Prostate gland (tissue), 2 donors: ENCODE results near the gene CENPL. TPM values are rescaled to one million over a fixed set of nuclear protein-coding genes. Genes with fewer than 3 reads are reported as not detected.

Experiments used
- DNase-seq: peaks from one replicate; pipeline ENCODE4 v3.0.0-alpha.2; 2019; ENCODE audit warnings: low spot score
- H3K27ac ChIP-seq, 2 donors: fragments of 200-600 bp; sonication (generic); 2 replicates each; pipeline ENCODE4 v1.5.1; 2017 to 2019
- H3K27me3 ChIP-seq: fragments of 200-600 bp; sonication (generic); replicated peaks from 2 replicates; pipeline ENCODE4 v1.5.1; 2019; ENCODE audit not compliant: insufficient read depth
- H3K36me3 ChIP-seq, 2 donors: fragments of 200-600 bp; sonication (generic); 1 replicate in 1 of 2; 2 replicates in 1 of 2; pipeline versions ENCODE4 v1.5.1 to v1.8.1; 2017 to 2019
- H3K4me1 ChIP-seq: fragments of 200-600 bp; sonication (generic); replicated peaks from 2 replicates; pipeline ENCODE4 v1.5.1; 2019
- H3K4me3 ChIP-seq, 2 donors: fragments of 200-600 bp; sonication (generic); 2 replicates each; pipeline ENCODE4 v1.5.1; 2017 to 2019
- H3K9me3 ChIP-seq: fragments of 200-600 bp; sonication (generic); 2 replicates; pipeline ENCODE4 v1.5.1; 2017
- CTCF ChIP-seq, 4 experiments: fragments of 200-600 bp in 2 of 4; fragments of 450-650 bp in 2 of 4; sonication (generic) in 2 of 4; IDR thresholded peaks; 1 replicate in 3 of 4; 2 replicates in 1 of 4; pipeline ENCODE4 v1.5.1; 2016 to 2019; ENCODE audit warnings: antibody characterized with exemption in 4 of 4, mild to moderate bottlenecking in 2 of 4, moderate library complexity in 2 of 4
- POLR2A ChIP-seq: fragments of 450-650 bp; IDR thresholded peaks from one replicate; pipeline ENCODE4 v1.6.1; 2016; ENCODE audit warnings: antibody characterized with exemption, mild to moderate bottlenecking
- POLR2AphosphoS5 ChIP-seq: sonication (generic); formaldehyde crosslinking; IDR thresholded peaks from one replicate; pipeline ENCODE4 v1.6.1; 2017; ENCODE audit warnings: antibody characterized with exemption
- WGBS: methylation state at CpG from one replicate; pipeline ENCODE4 v1.1.5; 2018; 5-methylcytosine and 5-hydroxymethylcytosine counted together
- intact Hi-C: fragments of 100-400 bp; cut with DNase I; formaldehyde crosslinking; loops from one replicate; pipeline ENCODE4 v1.14.2; 2022
- small RNA-seq, 2 donors: library from RNA; depleted of rRNA; stranded (forward); fragments of <200 nt; gene quantifications; one replicate each; pipeline ENCODE3, GENCODE V24; 2016
- total RNA-seq, 2 donors: library from RNA; depleted of rRNA; stranded (reverse); fragments of >200 nt; gene quantifications; one replicate each; pipeline ENCODE4 v1.1.0, GENCODE V29; 2016

Gene CENPL
- total RNA-seq, 2 donors from 2014 or later: 5.7 to 9.4 TPM

- Histone ChIP-seq H3K4me3 (no peak overlapping the region), H3K9me3 (no peaks in the 10 kb centered on the region), H3K36me3 (peaks cover 0 to 9% of the 10 kb centered on the region in 2 donors), H3K27ac (no peak overlapping the region), H3K4me1 (no peaks in the 10 kb centered on the region), H3K27me3 (no peaks in the 10 kb centered on the region)
- no peak for DNase-seq
- TF ChIP-seq POLR2AphosphoS5: no peak
- no peak for TF ChIP-seq CTCF (IDR thresholded peaks at IDR 0.05)
- TF ChIP-seq POLR2A: no peak
- 95% methylated on average over 7 of the region's 7 CpGs for WGBS
- intact Hi-C loops: no loop called here
These were observed 66.6 kb downstream of the CENPL start for GRCh38 chr1:173758110-173758509.

GRCh38 chr1:173757666-173758065 lies 67.0 kb downstream of the CENPL start:
- H3K27ac ChIP-seq: no peak overlapping the region
- DNase-seq: no peak
- intact Hi-C loops: no loop called here
- no peaks in the 10 kb centered on the region for H3K4me1 ChIP-seq
- no peaks in the 10 kb centered on the region for H3K9me3 ChIP-seq
- TF ChIP-seq POLR2AphosphoS5 (no peak), CTCF (IDR thresholded peaks at IDR 0.05) (no peak), POLR2A (no peak)
- peaks cover 0 to 9% of the 10 kb centered on the region in 2 donors for H3K36me3 ChIP-seq
- H3K4me3 ChIP-seq: no peak overlapping the region
- no peaks in the 10 kb centered on the region for H3K27me3 ChIP-seq
- WGBS: 96% methylated on average over 4 of the region's 4 CpGs

- H3K36me3 ChIP-seq: peaks cover 0 to 7% of the 10 kb centered on the region in 2 donors
- TF ChIP-seq CTCF (IDR thresholded peaks at IDR 0.05) (no peak), POLR2AphosphoS5 (no peak), POLR2A (no peak)
These were observed 70.9 kb downstream of the CENPL start for GRCh38 chr1:173753830-173754229.

More at GRCh38 chr1:173753830-173754229, 70.9 kb downstream of the CENPL start:
- no peaks in the 10 kb centered on the region for H3K27me3 ChIP-seq
- H3K4me3 ChIP-seq: no peak overlapping the region
- intact Hi-C loops: no loop called here
- H3K4me1 ChIP-seq: no peaks in the 10 kb centered on the region
- DNase-seq: no peak
- no peak overlapping the region for H3K27ac ChIP-seq
- H3K9me3 ChIP-seq: no peaks in the 10 kb centered on the region

Small RNAs within 50 kb of the gene (small RNA-seq; reads per million reads assigned to genes)
- gene RF00019: 0 reads per million in 2 donors

Other genes starting within 250 kb of the CENPL start
- gene SLC9C2, start 221.8 kb downstream of the CENPL start, total RNA-seq: 10 to 100 TPM in 1 of 2 donors, not detected in 1; 40.6 TPM
- gene TEX50, start 189.5 kb downstream of the CENPL start, total RNA-seq: 1 to 10 TPM in 1 of 2 donors, not detected in 1; 1.1 TPM
- 1 to 10 TPM in 1 of 2 donors, not detected in 1; 2.3 TPM for gene ANKRD45, start 155.0 kb downstream of the CENPL start, total RNA-seq
- gene KLHL20, start 109.9 kb downstream of the CENPL start, total RNA-seq: 10 to 100 TPM; 26.3 to 27.6 TPM
- 10 to 100 TPM; 11.3 to 18.1 TPM for gene DARS2, start 210 bp downstream of the CENPL start, total RNA-seq
- 100 to 1,000 TPM; 162 to 223 TPM for gene GAS5, start 43.1 kb upstream of the CENPL start, total RNA-seq
- gene ZBTB37, start 43.5 kb upstream of the CENPL start, total RNA-seq: 10 to 100 TPM in 1 of 2 donors, 1 to 10 TPM in 1; 6.6 to 14.7 TPM
- not detected for gene SERPINC1, start 92.4 kb upstream of the CENPL start, total RNA-seq
- 10 to 100 TPM; 20.3 to 34.1 TPM for gene RC3H1, start 197.5 kb upstream of the CENPL start, total RNA-seq